HepG2 (cell line): Measurements from ENCODE around the gene TXN. TPM values are rescaled to one million over a fixed set of nuclear protein-coding genes. Genes with fewer than 3 reads are reported as not detected.

Experiments used
- ARID4A ChIP-seq: sonication (generic); formaldehyde crosslinking; IDR thresholded peaks from 2 replicates; pipeline ENCODE4 v1.5.0; 2020; ENCODE audit warnings: mild to moderate bottlenecking, missing genetic modification reagents, borderline replicate concordance
- ATM ChIP-seq: fragments of 450-650 bp; IDR thresholded peaks from 2 replicates; pipeline ENCODE4 v1.7.1; 2017; ENCODE audit warnings: mild to moderate bottlenecking, borderline replicate concordance
- GTF2F1 ChIP-seq: fragments of 150-350 bp; IDR thresholded peaks from 2 replicates; pipeline ENCODE4 v1.6.1; 2014; ENCODE audit warnings: low read length
- HMG20A ChIP-seq: IDR thresholded peaks from 2 replicates; pipeline ENCODE4 v1.6.1; 2016; ENCODE audit warnings: borderline replicate concordance
- HNF4G ChIP-seq, 2 experiments: sonication (generic) in 1 of 2; formaldehyde crosslinking in 1 of 2; IDR thresholded peaks; 2 replicates each; pipeline versions ENCODE4 v1.4.0 to v1.6.1; 2011 to 2020; ENCODE audit warnings: borderline replicate concordance in 2 of 2, low read depth in 2 of 2, mild to moderate bottlenecking in 2 of 2, low read length in 1 of 2, missing genetic modification reagents in 1 of 2, moderate library complexity in 1 of 2
- HNRNPLL ChIP-seq: fragments of 200-400 bp; formaldehyde crosslinking; IDR thresholded peaks from 2 replicates; pipeline ENCODE4 v1.6.1; 2017; ENCODE audit warnings: mild to moderate bottlenecking, low read depth, low read length; ENCODE audit not compliant: poor library complexity, severe bottlenecking
- MIER3 ChIP-seq: IDR thresholded peaks from 2 replicates; pipeline ENCODE4 v1.6.1; 2016; ENCODE audit warnings: missing compliant biosample characterization, borderline replicate concordance
- MZF1 ChIP-seq: sonication (generic); formaldehyde crosslinking; IDR thresholded peaks from 2 replicates; pipeline ENCODE4 v1.8.1; 2023; ENCODE audit warnings: mild to moderate bottlenecking, missing genetic modification reagents, borderline replicate concordance
- POLR2G ChIP-seq: fragments of 200-400 bp; formaldehyde crosslinking; IDR thresholded peaks from 2 replicates; pipeline ENCODE4 v1.6.1; 2018; ENCODE audit warnings: mild to moderate bottlenecking, low read depth, low read length, moderate library complexity
- PTBP1 ChIP-seq: fragments of 200-400 bp; formaldehyde crosslinking; IDR thresholded peaks from 2 replicates; pipeline ENCODE4 v1.6.1; 2018; ENCODE audit warnings: low read length, low read depth; ENCODE audit not compliant: poor library complexity, severe bottlenecking
- SRSF9 ChIP-seq: fragments of 200-400 bp; formaldehyde crosslinking; IDR thresholded peaks from 2 replicates; pipeline ENCODE4 v1.6.1; 2018; ENCODE audit warnings: borderline replicate concordance, mild to moderate bottlenecking, low read depth, low read length; ENCODE audit not compliant: insufficient read depth, poor library complexity, severe bottlenecking
- TEAD2 ChIP-seq: sonication (generic); formaldehyde crosslinking; IDR thresholded peaks from 2 replicates; pipeline ENCODE4 v1.9.0; 2021; ENCODE audit warnings: missing genetic modification reagents
- THYN1 ChIP-seq: sonication (generic); formaldehyde crosslinking; IDR thresholded peaks from 2 replicates; pipeline ENCODE4 v1.8.1; 2023; ENCODE audit warnings: low read depth, mild to moderate bottlenecking, moderate library complexity, missing genetic modification reagents, borderline replicate concordance
- ZNF34 ChIP-seq: sonication (generic); formaldehyde crosslinking; IDR thresholded peaks from 2 replicates; pipeline ENCODE4 v1.4.0; 2020; ENCODE audit warnings: mild to moderate bottlenecking, missing genetic modification reagents, borderline replicate concordance
- ZNF580 ChIP-seq: IDR thresholded peaks from 2 replicates; pipeline ENCODE4 v1.6.1; 2016; ENCODE audit warnings: low read depth, borderline replicate concordance
- ZNF629 ChIP-seq: sonication (generic); formaldehyde crosslinking; conservative IDR thresholded peaks from 2 replicates; pipeline ENCODE4 v1.5.0; 2020; ENCODE audit warnings: missing genetic modification reagents
- ZNF737 ChIP-seq: sonication (generic); formaldehyde crosslinking; IDR thresholded peaks from 2 replicates; pipeline ENCODE4 v1.5.0; 2020; ENCODE audit warnings: missing genetic modification reagents, mild to moderate bottlenecking, borderline replicate concordance
- ZNF775 ChIP-seq: sonication (generic); formaldehyde crosslinking; IDR thresholded peaks from 2 replicates; pipeline ENCODE4 v1.4.0; 2020; ENCODE audit warnings: missing genetic modification reagents, mild to moderate bottlenecking, moderate library complexity, borderline replicate concordance
- polyA plus RNA-seq, 8 experiments: library from polyadenylated mRNA; depleted of rRNA in 3 of 8; stranded (reverse) in 7 of 8; unstranded in 1 of 8; fragments of >200 nt; fragmentation: Illumina TruSeq in 4 of 8; extraction: Trizol in 4 of 8; gene quantifications; 2 replicates each; pipeline versions ENCODE4 v1.2.1 to v1.2.3, GENCODE V29; 2011 to 2016; ENCODE audit warnings: low read depth in 4 of 8, missing spikeins in 1 of 8, mixed read lengths in 1 of 8; ENCODE audit not compliant: insufficient read depth in 1 of 8
- total RNA-seq, 5 experiments: library from RNA; depleted of rRNA; stranded (reverse); fragments of >200 nt; fragmentation: Illumina TruSeq; extraction: Trizol; gene quantifications; 2 replicates each; pipeline ENCODE4 v1.2.3, GENCODE V29; 2016; ENCODE audit warnings: low read depth in 1 of 5
- TF ChIP-seq, protein P1 (sequence below): sonication (generic); formaldehyde crosslinking; conservative IDR thresholded peaks from 2 replicates; pipeline ENCODE4 v1.8.0; 2022; ENCODE audit warnings: low read depth, missing genetic modification reagents
- TF ChIP-seq, protein P2 (sequence below): sonication (generic); formaldehyde crosslinking; IDR thresholded peaks from 2 replicates; pipeline ENCODE4 v1.8.0; 2022; ENCODE audit warnings: mild to moderate bottlenecking, missing genetic modification reagents; ENCODE audit not compliant: insufficient replicate concordance

Gene TXN
- total and polyA plus RNA-seq, 2 of the 13 experiments (the other 11 are each of a cell fraction or from before 2014, with no cell fraction given): 364 to 470 TPM

- TF ChIP-seq, protein P1, sequence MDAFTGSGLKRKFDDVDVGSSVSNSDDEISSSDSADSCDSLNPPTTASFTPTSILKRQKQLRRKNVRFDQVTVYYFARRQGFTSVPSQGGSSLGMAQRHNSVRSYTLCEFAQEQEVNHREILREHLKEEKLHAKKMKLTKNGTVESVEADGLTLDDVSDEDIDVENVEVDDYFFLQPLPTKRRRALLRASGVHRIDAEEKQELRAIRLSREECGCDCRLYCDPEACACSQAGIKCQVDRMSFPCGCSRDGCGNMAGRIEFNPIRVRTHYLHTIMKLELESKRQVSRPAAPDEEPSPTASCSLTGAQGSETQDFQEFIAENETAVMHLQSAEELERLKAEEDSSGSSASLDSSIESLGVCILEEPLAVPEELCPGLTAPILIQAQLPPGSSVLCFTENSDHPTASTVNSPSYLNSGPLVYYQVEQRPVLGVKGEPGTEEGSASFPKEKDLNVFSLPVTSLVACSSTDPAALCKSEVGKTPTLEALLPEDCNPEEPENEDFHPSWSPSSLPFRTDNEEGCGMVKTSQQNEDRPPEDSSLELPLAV (CRISPR knock-in tag): no peak
- TF ChIP-seq HMG20A (CRISPR knock-in tag) (peak; percentile 46; the same call in 1 of the 2 replicates), ZNF34 (CRISPR knock-in tag) (no peak), SRSF9 (no peak), TEAD2 (no peak), GTF2F1 (no peak), ZNF775 (CRISPR knock-in tag) (no peak), ATM (no peak), POLR2G (no peak), PTBP1 (no peak), ZNF629 (no peak), ZNF737 (CRISPR knock-in tag) (no peak), THYN1 (no peak), ZNF580 (CRISPR knock-in tag) (no peak; the same call in 1 of the 2 replicates), MZF1 (CRISPR knock-in tag) (no peak), HNRNPLL (no peak), ARID4A (CRISPR knock-in tag) (no peak; the same call in 1 of the 2 replicates), HNF4G (IDR thresholded peaks at IDR 0.05; ENCODE audit: borderline replicate concordance, low read depth, low read length) (no peak), HNF4G (CRISPR knock-in tag; IDR thresholded peaks at IDR 0.05; ENCODE audit: borderline replicate concordance, low read depth) (peak; percentile 21; the same call in 1 of the 2 replicates), MIER3 (CRISPR knock-in tag) (no peak; the same call in 1 of the 2 replicates)
- TF ChIP-seq, protein P2, sequence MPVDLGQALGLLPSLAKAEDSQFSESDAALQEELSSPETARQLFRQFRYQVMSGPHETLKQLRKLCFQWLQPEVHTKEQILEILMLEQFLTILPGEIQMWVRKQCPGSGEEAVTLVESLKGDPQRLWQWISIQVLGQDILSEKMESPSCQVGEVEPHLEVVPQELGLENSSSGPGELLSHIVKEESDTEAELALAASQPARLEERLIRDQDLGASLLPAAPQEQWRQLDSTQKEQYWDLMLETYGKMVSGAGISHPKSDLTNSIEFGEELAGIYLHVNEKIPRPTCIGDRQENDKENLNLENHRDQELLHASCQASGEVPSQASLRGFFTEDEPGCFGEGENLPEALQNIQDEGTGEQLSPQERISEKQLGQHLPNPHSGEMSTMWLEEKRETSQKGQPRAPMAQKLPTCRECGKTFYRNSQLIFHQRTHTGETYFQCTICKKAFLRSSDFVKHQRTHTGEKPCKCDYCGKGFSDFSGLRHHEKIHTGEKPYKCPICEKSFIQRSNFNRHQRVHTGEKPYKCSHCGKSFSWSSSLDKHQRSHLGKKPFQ (CRISPR knock-in tag): no peak
Measured at GRCh38 chr9:110197330-110198187, 58.7 kb downstream of the TXN start (continued).
